DND-41 (cell line): ENCODE data around the gene GALNT18.

ENCODE experiments used
- ATAC-seq: fragments of 200-7000 bp; cut with Tn5 transposase; 3 replicates; pipeline ENCODE4 v1.9.1; 2021; ENCODE audit warnings: low read depth; ENCODE audit not compliant: insufficient read depth
- DNase-seq: peaks from one replicate; pipeline ENCODE4 v3.0.0-alpha.2; 2020
- H2AFZ ChIP-seq: 2 replicates; pipeline ENCODE4 v1.6.0; 2012; ENCODE audit warnings: low read depth, low read length
- H3K27ac ChIP-seq: 2 replicates; pipeline ENCODE4 v1.5.1; 2012; ENCODE audit warnings: low read length, inconsistent platforms
- H3K27me3 ChIP-seq: fragments of 200-600 bp; sonication (generic); 2 replicates; pipeline ENCODE4 v1.6.0; 2012; ENCODE audit warnings: low read length, mild to moderate bottlenecking, inconsistent platforms; ENCODE audit not compliant: insufficient read depth, poor library complexity
- H3K36me3 ChIP-seq: 2 replicates; pipeline ENCODE4 v1.5.1; 2012; ENCODE audit warnings: low read length, inconsistent platforms; ENCODE audit not compliant: insufficient read depth
- H3K4me1 ChIP-seq: 2 replicates; pipeline ENCODE4 v1.5.1; 2012; ENCODE audit warnings: mild to moderate bottlenecking, low read length; ENCODE audit not compliant: insufficient read depth
- H3K4me2 ChIP-seq: 2 replicates; pipeline ENCODE4 v1.6.0; 2012; ENCODE audit warnings: mild to moderate bottlenecking, moderate library complexity, low read length, inconsistent platforms; ENCODE audit not compliant: insufficient read depth
- H3K4me3 ChIP-seq, 2 experiments: fragments of 200-600 bp in 1 of 2; shearing (Covaris generic) in 1 of 2; 2 replicates each; pipeline ENCODE4 v1.5.1; 2012 to 2016; ENCODE audit warnings: inconsistent platforms in 2 of 2, low read length in 2 of 2, mild to moderate bottlenecking in 2 of 2, low read depth in 1 of 2, moderate library complexity in 1 of 2
- H3K79me2 ChIP-seq: 2 replicates; pipeline ENCODE4 v1.6.0; 2012; ENCODE audit warnings: low read length, inconsistent platforms; ENCODE audit not compliant: insufficient read depth
- H3K9ac ChIP-seq: 2 replicates; pipeline ENCODE4 v1.6.0; 2012; ENCODE audit warnings: low read depth, mild to moderate bottlenecking, inconsistent platforms, low read length, moderate library complexity
- H3K9me3 ChIP-seq: 2 replicates; pipeline ENCODE4 v1.5.1; 2012; ENCODE audit warnings: low read length, moderate library complexity, mild to moderate bottlenecking, inconsistent platforms; ENCODE audit not compliant: insufficient read depth, severe bottlenecking
- H4K20me1 ChIP-seq: 2 replicates; pipeline ENCODE4 v1.6.0; 2012; ENCODE audit warnings: low read length; ENCODE audit not compliant: insufficient read depth
- CTCF ChIP-seq: IDR thresholded peaks from 2 replicates; pipeline ENCODE4 v1.5.1; 2012; ENCODE audit warnings: borderline replicate concordance, low read length, moderate library complexity, mild to moderate bottlenecking; ENCODE audit not compliant: poor library complexity, severe bottlenecking; ENCODE audit errors: extremely low read depth
- EZH2 ChIP-seq: IDR thresholded peaks from 3 replicates; pipeline ENCODE4 v1.6.1; 2012; ENCODE audit warnings: borderline replicate concordance, low read depth, mild to moderate bottlenecking, moderate library complexity, low read length, inconsistent platforms; ENCODE audit not compliant: severe bottlenecking

The GALNT18 gene

GRCh38 chr11:11374358-11375148 lies 247.3 kb downstream of the GALNT18 start:
- Histone ChIP-seq H4K20me1 (no peaks in the 10 kb centered on the region; the same call in 1 of the 2 replicates), H3K4me2 (no peak overlapping the region), H3K4me1 (no peaks in the 10 kb centered on the region), H3K27ac (no peak overlapping the region), H3K4me3 (no peak overlapping the region), H3K79me2 (no peaks in the 10 kb centered on the region), H2AFZ (no peak overlapping the region), H3K27me3 (peaks cover 4% of the 10 kb centered on the region), H3K9me3 (no peaks in the 10 kb centered on the region), H3K9ac (no peak overlapping the region), H3K36me3 (no peaks in the 10 kb centered on the region)
- no peak for DNase-seq
- TF ChIP-seq EZH2 (no peak), CTCF (no peak)
- ATAC-seq = no peak

- Histone ChIP-seq H2AFZ (no peak overlapping the region), H3K9me3 (no peaks in the 10 kb centered on the region), H3K79me2 (no peaks in the 10 kb centered on the region), H3K4me2 (no peak overlapping the region), H3K9ac (no peak overlapping the region), H3K36me3 (no peaks in the 10 kb centered on the region), H3K27me3 (peaks cover 7% of the 10 kb centered on the region), H3K4me1 (no peaks in the 10 kb centered on the region), H3K4me3 (no peak overlapping the region), H4K20me1 (no peaks in the 10 kb centered on the region; the same call in 1 of the 2 replicates), H3K27ac (no peak overlapping the region)
- DNase-seq (no peak), ATAC-seq (no peak)
- TF ChIP-seq EZH2 = no peak
- TF ChIP-seq CTCF = no peak
These were observed 247.9 kb downstream of the GALNT18 start for GRCh38 chr11:11373934-11374333.

- H3K27ac ChIP-seq = no peak overlapping the region
- ATAC-seq (no peak), DNase-seq (no peak)
- TF ChIP-seq EZH2 (no peak), CTCF (no peak)
- H3K79me2 ChIP-seq = no peaks in the 10 kb centered on the region
- no peaks in the 10 kb centered on the region for H3K4me1 ChIP-seq
- peaks cover 7% of the 10 kb centered on the region for H3K27me3 ChIP-seq
- H3K4me3 ChIP-seq = no peak overlapping the region
- no peak overlapping the region for H3K4me2 ChIP-seq
- no peak overlapping the region for H3K9ac ChIP-seq
- H2AFZ ChIP-seq = no peak overlapping the region
- no peaks in the 10 kb centered on the region for H3K9me3 ChIP-seq
- no peaks in the 10 kb centered on the region for H4K20me1 ChIP-seq
- H3K36me3 ChIP-seq = no peaks in the 10 kb centered on the region
These were observed 249.3 kb downstream of the GALNT18 start for GRCh38 chr11:11372461-11372860.

GRCh38 chr11:11370962-11371303 lies 250.9 kb downstream of the GALNT18 start:
- ATAC-seq (no peak), DNase-seq (no peak)
- TF ChIP-seq EZH2 = no peak
- TF ChIP-seq CTCF = no peak
- Histone ChIP-seq H3K36me3 (no peaks in the 10 kb centered on the region), H3K4me2 (no peak overlapping the region), H2AFZ (no peak overlapping the region), H4K20me1 (no peaks in the 10 kb centered on the region), H3K4me3 (no peak overlapping the region), H3K9me3 (no peaks in the 10 kb centered on the region), H3K4me1 (no peaks in the 10 kb centered on the region), H3K9ac (no peak overlapping the region), H3K27me3 (peaks cover 7% of the 10 kb centered on the region), H3K27ac (no peak overlapping the region), H3K79me2 (no peaks in the 10 kb centered on the region)
